NCI-H774 (cell line): Measurements from ENCODE around the gene BSN.

ENCODE experiments used
- DNase-seq: peaks from one replicate; lab custom pipeline; 2025; lab: John Stamatoyannopoulos, UW

BSN gene

DNA sequence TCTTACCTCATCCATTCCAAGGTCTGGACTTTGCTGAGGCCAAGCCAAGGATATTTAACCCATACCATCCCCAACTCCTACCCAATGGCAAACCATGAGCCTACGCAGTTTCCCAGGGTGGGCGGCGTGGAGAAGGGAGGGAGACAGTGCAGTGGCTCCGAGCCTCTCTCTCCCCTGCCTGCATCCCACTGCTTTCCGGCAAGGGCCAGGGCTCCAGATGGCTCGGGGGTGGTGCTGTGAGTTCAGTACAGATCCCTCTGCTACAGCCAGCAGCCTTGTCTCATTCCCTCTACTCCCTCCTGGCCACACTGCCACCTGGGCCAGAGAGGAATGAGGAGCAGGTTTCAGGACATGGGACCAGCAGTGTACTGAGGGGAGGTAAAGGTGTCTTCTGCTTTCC, 75.6 kb downstream of the BSN start:
- no peak for DNase-seq

DNA sequence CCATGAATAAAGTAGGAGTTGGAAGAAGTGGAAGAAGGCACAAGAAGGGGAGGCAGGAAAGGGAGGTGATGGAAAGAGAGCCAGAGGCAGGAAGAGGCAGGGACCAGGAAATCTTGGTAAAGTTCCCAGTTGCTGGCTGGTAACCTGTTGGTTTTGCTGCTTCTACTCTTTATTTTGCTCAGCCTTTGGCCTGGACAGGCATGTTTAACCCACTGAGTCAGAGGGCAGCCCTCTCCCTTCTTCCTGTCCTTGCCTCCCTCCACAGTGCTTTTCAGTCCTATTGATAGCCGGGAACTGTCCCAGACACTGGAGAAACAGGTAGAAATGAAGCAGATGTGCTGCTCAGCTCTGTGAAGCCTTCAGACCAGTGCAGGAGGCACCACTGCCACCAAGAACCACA, 76.5 kb downstream of the BSN start:
- no peak for DNase-seq

DNA sequence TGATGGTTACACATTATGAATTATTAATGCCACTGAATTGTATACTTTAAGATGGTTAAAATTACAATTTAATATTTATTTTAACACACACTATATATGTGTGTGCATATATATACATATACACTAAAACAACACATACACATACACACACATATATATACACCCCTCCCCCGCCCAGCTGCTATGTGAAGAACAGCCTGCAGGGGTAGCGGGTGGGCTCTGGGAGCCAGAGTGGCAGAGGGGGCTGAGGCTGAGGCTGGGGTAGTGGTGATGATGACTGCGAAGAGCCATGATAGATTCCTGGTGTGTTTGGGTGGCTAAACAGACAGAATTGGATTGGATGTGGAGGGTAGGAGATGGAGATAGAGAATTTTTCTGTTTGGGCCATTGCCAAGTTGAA, 80.5 kb downstream of the BSN start:
- no peak for DNase-seq

DNA sequence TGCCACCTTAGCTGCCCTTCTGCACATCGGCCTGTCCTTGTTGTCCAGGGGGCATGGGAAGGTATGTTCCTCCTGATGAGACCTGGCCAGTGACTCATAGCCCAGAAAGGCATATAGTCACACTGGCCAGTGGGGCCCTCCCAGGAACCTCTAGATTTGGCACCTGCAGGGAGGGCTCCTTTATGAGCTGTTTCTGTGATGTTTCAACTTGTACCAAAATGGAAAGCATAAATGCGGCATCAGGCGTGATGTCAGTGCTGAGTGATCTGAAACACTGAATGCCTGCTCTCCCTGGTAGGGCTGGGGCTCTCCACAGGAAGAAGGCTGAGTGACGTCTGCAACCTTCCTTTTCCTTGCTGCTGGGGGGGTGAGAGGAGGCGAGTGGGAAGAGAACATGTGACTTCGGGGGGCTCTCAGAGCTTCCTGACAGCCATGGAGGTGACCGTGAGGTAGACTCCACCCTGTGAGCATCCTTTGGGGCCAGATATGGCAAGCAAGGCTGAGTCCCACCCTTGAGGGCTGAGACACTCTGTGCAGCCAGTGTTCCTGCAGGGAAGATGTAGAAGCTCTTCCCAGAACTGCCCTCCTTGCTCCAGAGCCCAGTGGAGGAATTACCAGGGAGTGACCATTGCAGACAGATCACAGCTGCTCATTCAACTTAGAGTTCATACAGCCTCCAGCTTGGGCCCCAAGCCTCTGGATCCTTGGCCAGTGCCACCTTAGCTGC, 82.8 kb downstream of the BSN start:
- no peak for DNase-seq

DNA sequence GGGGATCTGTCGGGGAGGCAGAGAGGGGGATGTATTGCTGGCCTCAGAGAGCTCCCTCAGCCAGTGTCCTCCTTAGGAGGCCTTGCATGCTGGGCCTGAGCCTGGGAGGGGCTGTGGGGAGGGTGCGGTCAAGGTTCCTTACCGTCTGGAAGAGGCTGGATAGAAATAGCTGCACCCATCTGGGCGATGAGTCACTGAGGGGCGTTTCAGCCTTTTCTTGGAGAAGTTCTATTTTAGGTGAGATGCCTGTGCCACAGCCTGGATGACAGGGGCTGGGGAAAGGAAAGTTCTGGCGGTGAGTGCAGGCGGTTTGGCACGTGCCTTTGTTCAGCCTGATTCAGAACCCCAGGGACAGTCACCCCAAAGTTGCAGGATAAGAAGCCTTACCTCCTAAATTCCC, 84.2 kb downstream of the BSN start:
- no peak for DNase-seq

DNA sequence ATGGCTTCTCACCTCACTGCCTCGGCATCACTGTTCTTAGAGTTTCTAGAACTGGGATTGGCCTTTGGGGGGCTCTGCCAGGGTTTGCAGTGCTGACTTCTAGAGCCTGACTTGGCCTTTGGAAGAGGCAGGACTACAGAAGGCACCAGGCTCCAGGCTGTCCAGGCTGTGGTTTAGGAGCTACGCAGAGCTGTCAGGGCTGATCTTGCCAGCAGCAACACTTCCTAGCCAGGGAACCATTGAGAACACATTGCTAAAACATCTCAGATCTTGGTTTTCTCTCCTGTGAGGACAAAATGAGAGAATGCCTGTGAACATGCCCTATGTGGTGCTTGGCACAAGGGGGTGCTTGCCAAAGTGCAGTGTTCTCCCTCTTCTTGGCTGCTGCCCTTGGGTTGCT, 85.3 kb downstream of the BSN start:
- no peak for DNase-seq

DNA sequence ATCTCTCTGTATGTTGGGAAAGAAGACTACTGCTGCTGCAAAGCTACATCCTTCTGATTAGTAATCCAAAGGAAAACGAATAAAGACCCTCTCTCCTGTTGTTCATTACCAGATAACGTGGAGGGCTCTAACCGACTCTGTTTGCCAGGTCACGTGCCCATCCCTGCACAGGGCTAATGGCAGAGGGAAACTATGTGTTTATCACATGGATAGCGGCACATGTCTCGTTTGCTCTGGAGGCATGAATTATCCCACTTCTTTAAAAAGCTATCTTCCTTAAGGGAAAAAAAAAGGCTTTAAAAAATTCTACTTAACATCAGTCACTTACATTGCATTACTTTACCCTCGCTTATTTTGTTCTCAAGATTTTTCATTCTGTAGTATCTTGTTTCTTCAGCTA, 87.0 kb downstream of the BSN start:
- DNase-seq: no peak

DNA sequence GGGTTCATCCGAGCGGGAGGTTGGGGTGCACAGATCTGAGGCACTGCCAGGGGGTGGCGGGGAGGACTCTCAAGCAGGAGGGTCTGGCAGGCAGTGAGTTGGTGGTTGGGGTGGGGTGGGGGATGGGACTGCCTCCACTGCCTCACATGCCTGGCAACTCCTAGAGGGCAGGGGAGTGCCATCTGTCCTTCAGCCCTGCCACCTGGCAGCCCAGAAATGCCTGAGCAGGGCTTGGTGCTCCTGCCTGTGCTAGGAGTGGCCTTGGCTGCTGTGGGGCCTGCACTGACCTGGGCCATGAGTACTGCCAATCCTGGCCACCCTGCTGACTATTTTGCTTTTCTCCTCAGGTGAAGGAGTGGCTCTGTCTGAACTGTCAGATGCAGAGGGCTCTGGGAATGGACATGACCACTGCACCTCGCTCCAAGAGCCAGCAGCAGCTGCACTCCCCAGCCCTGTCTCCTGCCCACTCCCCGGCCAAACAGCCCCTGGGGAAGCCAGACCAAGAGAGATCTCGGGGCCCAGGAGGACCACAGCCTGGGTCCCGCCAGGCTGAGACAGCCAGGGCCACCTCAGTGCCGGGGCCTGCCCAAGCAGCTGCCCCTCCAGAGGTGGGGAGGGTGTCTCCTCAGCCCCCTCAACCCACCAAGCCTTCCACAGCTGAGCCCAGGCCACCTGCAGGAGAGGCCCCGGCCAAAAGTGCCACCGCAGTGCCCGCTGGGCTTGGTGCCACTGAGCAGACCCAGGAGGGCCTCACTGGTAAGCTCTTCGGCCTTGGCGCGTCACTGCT, 87.8 kb downstream of the BSN start:
- DNase-seq: no peak

DNA sequence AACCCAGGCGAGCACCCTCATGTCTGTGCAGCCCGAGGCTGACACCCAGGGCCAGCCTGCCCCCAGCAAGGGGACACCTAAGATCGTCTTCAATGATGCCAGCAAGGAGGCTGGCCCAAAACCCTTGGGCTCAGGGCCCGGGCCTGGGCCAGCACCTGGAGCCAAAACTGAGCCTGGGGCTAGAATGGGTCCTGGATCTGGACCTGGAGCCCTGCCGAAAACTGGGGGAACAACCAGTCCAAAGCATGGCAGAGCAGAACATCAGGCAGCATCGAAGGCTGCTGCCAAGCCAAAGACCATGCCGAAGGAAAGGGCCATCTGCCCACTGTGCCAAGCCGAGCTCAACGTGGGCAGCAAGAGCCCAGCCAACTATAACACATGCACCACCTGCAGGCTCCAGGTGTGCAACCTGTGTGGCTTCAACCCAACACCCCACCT, 88.5 kb downstream of the BSN start:
- no peak for DNase-seq

DNA sequence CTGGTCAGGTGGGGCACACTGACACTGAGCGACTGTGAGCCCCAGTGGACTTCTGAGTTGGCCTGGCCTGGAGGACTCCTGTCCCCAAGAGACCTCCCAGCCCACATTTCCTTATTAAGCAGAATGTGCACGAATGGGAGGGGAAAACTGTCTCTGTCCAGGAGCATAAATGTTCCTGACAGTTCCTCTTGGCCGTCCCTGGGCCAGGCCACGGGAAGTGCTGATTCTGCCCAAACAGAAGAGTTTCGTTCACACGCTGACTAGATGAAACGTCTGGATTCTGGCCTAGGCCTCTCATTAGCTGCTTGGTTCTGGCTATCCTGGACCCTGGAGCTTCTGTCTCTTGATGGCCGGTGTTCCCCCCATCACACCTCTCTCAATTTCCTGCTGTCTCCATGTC, 90.4 kb downstream of the BSN start:
- DNase-seq: no peak

DNA sequence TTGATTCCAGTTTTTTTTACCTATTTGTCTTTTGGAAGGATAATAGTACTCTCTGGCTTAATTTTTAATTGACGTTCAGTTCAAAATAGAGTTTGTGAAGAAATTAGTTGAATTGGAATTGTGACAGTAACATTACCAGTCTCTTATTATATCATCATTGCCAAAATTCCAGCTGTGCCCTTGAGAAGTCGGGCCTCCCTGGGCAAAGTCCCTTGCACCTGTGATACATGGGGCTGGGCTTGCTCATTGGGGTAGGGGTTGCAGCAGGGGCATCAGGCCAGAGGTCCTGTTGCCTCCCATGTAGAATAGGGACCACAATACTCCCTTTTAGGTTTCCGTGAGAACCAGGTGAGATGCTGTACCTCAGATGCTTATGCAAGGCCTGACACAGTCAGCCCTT, 92.0 kb downstream of the BSN start:
- DNase-seq: no peak

DNA sequence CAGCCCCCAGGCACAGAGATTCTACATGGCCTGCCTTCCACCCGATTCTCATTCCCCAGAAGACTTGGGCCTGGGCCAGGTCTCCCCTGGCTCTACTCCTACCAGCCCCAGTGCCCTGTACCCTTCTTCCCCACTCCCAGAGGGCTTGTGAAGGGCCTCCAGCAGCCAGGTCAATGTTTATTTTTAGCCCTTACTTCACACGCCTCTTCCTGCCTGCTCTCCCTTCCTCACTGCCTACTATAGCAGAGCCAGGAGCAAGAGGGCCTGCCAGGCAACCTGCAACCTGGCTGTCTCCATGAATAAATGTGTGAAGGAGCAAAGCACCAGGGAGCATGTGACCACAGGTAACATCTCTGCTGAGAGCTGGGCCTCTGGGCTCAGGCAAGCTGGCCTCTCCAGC, 93.5 kb downstream of the BSN start:
- no peak for DNase-seq

DNA sequence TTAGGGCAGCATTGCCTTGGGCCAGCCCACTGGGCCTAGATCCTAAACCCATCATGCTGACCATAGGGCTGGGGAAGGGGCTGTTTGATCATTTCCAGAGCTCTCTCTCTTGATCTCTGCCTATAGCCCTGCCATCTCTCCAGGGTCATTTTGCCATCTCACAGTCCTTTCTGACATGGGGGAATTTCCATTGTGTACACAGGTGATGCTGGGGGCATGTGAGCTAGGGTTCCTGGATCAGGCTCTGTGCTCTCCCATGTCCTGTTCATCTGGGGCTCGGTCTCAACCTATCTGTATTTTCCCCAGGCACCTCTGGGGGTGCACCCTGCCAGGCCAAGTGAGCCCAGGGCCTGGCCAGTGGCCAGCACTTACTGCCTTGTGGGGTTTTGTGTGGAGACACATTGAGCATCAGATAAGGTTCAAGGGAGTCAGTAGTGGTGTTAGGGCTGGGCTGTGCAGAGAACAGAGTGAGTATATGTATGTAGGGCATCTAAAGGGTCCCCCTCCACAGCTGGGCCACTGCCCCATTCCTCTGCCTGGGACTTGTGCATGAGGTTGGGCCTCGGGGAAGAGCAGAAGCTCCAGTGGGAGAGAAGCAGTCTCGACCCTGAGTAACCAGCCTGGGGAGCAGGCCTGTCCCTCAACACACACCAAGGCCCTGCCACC, 94.2 kb downstream of the BSN start:
- no peak for DNase-seq

DNA sequence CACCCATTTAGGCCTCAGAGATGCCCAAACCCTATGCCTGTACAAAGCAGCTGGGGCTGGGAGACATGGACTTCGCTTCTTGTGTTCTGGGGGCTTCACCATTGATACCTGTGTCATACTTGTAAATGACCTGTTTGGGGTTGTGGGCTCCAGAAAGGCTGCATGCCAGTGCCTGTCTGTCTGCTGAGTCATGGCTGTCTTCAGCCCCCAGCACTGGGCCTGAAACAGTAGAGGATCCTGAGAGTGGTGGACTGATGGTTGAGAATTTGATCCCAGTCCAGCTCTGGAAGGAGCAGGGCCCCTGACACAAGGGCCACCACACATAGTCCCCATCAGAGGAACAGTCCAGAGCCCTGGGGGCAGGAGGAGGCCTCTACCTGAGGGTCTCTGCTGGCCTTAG, 95.3 kb downstream of the BSN start:
- DNase-seq: no peak

DNA sequence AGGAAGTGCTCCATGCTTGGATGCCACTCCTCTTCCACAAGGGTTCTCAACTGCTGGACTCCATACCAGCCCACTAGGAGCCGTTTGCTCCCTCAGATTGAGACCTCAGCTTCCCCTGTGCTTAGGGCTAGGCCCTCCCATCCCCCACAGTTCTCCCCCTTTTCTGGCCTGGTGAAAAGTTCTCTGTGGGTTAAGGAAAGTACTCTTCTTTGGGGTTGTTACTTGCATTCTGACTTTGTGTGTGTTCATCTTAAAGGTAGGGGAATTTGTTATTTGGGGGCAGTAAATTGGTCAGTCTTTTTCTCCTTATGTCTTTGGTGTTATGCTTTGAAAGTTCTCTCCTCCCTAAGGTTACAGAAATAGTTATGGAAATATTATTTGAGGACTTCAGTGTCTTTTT, 95.9 kb downstream of the BSN start:
- no peak for DNase-seq

DNA sequence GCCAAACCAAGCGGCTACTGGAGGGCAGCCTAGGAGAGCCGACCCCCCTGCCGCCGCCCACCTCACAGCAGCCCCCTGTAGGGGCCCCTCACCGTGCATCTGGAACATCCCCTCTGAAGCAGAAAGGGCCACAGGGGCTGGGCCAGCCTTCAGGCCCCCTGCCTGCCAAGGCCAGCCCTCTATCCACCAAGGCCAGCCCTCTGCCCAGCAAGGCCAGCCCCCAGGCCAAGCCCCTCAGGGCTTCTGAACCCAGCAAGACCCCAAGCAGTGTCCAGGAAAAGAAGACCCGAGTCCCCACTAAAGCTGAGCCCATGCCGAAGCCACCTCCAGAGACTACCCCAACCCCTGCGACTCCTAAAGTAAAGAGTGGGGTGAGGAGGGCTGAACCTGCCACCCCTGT, 96.4 kb downstream of the BSN start:
- DNase-seq: no peak

DNA sequence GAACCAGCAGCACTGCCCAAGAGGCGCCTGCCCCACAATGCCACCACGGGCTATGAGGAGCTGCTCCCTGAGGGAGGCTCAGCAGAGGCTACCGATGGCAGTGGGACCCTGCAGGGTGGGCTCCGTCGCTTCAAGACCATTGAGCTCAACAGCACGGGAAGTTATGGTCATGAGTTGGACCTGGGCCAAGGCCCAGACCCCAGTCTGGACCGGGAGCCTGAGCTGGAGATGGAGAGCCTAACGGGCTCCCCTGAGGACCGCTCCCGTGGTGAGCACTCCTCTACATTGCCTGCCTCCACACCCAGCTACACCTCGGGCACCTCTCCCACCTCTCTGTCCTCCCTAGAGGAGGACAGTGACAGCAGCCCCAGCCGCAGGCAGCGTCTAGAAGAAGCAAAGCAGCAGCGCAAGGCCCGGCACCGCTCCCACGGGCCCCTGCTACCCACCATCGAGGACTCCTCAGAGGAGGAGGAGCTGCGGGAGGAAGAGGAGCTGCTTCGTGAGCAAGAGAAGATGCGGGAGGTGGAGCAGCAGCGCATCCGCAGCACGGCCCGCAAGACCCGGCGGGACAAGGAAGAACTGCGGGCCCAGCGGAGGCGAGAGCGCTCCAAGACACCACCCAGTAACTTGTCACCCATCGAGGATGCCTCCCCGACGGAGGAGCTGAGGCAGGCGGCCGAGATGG, 98.1 kb downstream of the BSN start:
- DNase-seq: no peak

DNA sequence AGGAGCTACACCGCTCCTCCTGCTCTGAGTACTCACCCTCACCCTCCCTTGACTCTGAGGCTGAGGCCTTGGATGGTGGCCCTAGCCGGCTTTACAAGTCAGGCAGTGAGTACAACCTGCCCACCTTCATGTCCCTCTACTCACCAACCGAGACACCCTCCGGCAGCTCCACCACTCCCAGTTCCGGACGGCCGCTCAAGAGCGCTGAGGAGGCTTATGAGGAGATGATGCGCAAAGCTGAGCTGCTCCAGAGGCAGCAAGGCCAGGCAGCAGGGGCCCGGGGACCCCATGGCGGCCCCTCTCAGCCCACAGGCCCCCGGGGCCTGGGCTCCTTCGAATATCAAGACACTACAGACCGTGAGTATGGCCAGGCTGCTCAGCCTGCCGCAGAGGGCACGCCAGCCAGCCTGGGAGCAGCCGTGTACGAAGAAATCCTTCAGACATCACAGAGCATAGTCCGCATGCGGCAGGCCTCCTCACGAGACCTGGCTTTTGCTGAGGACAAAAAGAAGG, 98.7 kb downstream of the BSN start:
- no peak for DNase-seq

DNA sequence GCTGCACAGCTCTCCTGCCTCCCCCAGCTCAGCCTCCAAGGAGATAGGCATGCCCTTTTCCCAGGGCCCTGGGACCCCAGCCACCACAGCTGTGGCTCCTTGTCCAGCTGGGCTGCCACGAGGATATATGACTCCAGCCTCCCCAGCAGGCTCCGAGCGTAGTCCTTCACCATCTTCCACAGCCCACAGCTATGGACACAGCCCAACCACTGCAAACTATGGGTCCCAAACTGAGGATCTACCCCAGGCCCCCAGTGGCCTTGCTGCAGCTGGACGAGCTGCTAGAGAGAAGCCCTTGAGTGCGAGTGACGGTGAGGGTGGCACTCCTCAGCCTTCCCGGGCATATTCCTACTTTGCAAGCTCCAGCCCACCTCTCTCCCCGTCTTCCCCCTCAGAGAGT, 99.3 kb downstream of the BSN start:
- DNase-seq: no peak

DNA sequence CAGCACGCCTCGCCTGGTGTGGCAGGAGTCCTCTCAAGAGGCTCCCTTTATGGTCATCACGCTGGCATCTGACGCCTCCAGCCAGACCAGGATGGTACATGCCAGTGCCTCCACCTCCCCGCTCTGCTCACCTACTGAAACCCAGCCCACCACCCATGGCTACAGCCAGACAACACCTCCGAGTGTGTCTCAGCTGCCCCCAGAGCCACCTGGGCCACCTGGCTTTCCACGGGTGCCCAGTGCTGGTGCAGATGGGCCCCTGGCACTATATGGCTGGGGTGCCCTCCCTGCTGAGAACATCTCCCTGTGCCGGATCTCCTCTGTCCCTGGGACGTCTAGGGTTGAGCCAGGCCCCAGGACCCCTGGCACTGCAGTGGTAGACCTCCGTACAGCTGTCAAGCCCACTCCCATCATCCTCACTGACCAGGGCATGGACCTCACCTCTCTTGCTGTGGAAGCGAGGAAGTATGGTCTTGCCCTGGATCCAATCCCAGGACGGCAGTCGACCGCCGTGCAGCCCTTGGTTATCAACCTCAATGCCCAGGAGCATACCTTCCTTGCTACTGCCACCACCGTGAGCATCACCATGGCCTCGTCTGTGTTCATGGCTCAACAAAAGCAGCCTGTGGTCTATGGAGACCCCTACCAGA, 100.0 kb downstream of the BSN start:
- DNase-seq: no peak

DNA sequence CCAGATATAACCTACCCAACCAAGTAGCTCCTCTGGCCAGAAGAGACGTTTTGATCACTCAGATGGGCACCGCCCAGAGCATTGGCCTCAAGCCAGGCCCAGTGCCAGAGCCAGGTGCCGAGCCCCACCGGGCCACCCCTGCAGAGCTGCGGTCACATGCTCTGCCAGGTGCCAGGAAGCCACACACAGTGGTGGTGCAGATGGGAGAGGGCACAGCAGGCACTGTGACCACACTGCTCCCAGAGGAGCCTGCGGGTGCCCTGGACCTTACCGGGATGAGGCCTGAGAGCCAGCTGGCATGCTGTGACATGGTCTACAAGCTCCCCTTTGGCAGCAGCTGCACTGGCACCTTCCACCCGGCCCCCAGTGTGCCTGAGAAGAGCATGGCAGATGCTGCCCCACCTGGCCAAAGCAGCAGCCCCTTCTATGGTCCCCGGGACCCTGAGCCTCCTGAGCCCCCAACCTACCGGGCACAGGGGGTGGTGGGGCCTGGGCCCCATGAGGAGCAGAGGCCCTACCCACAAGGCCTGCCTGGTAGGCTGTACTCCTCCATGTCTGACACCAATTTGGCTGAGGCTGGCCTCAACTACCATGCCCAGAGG, 100.8 kb downstream of the BSN start:
- DNase-seq: peak; percentile 51
